ENCODE measurements around the gene TMEM132D. TPM values are rescaled to one million over a fixed set of nuclear protein-coding genes. Genes with fewer than 3 reads are reported as not detected.

The TMEM132D gene
- total RNA-seq, 2 donors from 2014 or later, result not detected

- Histone ChIP-seq H3K36me3 (no peaks in the 10 kb centered on the region), H3K27ac (no peak overlapping the region), H3K27me3 (replicated peaks; ENCODE audit: insufficient read depth) (no peaks in the 10 kb centered on the region), H3K9me3 (no peaks in the 10 kb centered on the region), H3K4me3 (no peak overlapping the region), H3K4me1 (ENCODE audit: control insufficient read depth in 1 of 2, low read depth in 2 of 2) (no peaks in the 10 kb centered on the region)
- ATAC-seq (ENCODE audit: insufficient number of reproducible peaks, low FRiP score, low read depth), result no peak
- no peak for TF ChIP-seq CTCF (IDR thresholded peaks at IDR 0.05)
- DNase-seq (ENCODE audit: low spot score), result no peak
These were observed 52.5 kb downstream of the TMEM132D start for GRCh38 chr12:129851296-129851695.

- Histone ChIP-seq H3K9me3 (no peaks in the 10 kb centered on the region), H3K36me3 (no peaks in the 10 kb centered on the region), H3K27me3 (replicated peaks; ENCODE audit: insufficient read depth) (no peaks in the 10 kb centered on the region), H3K4me3 (no peak overlapping the region), H3K4me1 (ENCODE audit: control insufficient read depth in 1 of 2, low read depth in 2 of 2) (no peaks in the 10 kb centered on the region), H3K27ac (no peak overlapping the region)
- TF ChIP-seq CTCF (IDR thresholded peaks at IDR 0.05), result no peak
- ATAC-seq (ENCODE audit: insufficient number of reproducible peaks, low FRiP score, low read depth) (no peak), DNase-seq (ENCODE audit: low spot score) (no peak)
These were observed 54.9 kb downstream of the TMEM132D start for GRCh38 chr12:129848876-129849275.

GRCh38 chr12:129847063-129847462 lies 56.8 kb downstream of the TMEM132D start:
- Histone ChIP-seq H3K4me1 (ENCODE audit: control insufficient read depth in 1 of 2, low read depth in 2 of 2) (no peaks in the 10 kb centered on the region), H3K36me3 (no peaks in the 10 kb centered on the region), H3K27me3 (replicated peaks; ENCODE audit: insufficient read depth) (no peaks in the 10 kb centered on the region), H3K4me3 (no peak overlapping the region), H3K27ac (no peak overlapping the region), H3K9me3 (no peaks in the 10 kb centered on the region)
- TF ChIP-seq CTCF (IDR thresholded peaks at IDR 0.05), result no peak
- ATAC-seq (ENCODE audit: insufficient number of reproducible peaks, low FRiP score, low read depth) (no peak), DNase-seq (ENCODE audit: low spot score) (no peak)

- H3K4me3 ChIP-seq, result no peak overlapping the region
These were observed 59.1 kb downstream of the TMEM132D start for GRCh38 chr12:129844662-129845220.

GRCh38 chr12:129841251-129841650 lies 62.6 kb downstream of the TMEM132D start:
- Histone ChIP-seq H3K27me3 (replicated peaks; ENCODE audit: insufficient read depth) (no peaks in the 10 kb centered on the region), H3K9me3 (no peaks in the 10 kb centered on the region), H3K36me3 (no peaks in the 10 kb centered on the region), H3K4me1 (ENCODE audit: control insufficient read depth in 1 of 2, low read depth in 2 of 2) (no peaks in the 10 kb centered on the region), H3K4me3 (no peak overlapping the region), H3K27ac (no peak overlapping the region)
- DNase-seq (ENCODE audit: low spot score) (no peak), ATAC-seq (ENCODE audit: insufficient number of reproducible peaks, low FRiP score, low read depth) (no peak)
- no peak for TF ChIP-seq CTCF (IDR thresholded peaks at IDR 0.05)

More at GRCh38 chr12:129844662-129845220, 59.1 kb downstream of the TMEM132D start:
- ATAC-seq (ENCODE audit: insufficient number of reproducible peaks, low FRiP score, low read depth) (no peak), DNase-seq (ENCODE audit: low spot score) (no peak)
- Histone ChIP-seq H3K27ac (no peak overlapping the region), H3K4me1 (ENCODE audit: control insufficient read depth in 1 of 2, low read depth in 2 of 2) (no peaks in the 10 kb centered on the region), H3K9me3 (no peaks in the 10 kb centered on the region), H3K36me3 (no peaks in the 10 kb centered on the region), H3K27me3 (replicated peaks; ENCODE audit: insufficient read depth) (no peaks in the 10 kb centered on the region)
- TF ChIP-seq CTCF (IDR thresholded peaks at IDR 0.05), result no peak

Measured in thoracic aorta (tissue), 2 donors.